ENCODE results near the gene LUZP1.

LUZP1 gene

GRCh38 chr1:23123528-23123927 is 45.1 kb downstream of the LUZP1 start:
- H3K4me1 ChIP-seq (ENCODE audit: control insufficient read depth, insufficient read depth, low read length), result peaks cover 61% of the 10 kb centered on the region
- no peak for DNase-seq (ENCODE audit: low read depth)

GRCh38 chr1:23122796-23123195 is 45.9 kb downstream of the LUZP1 start:
- no peak for DNase-seq (ENCODE audit: low read depth)
- peak overlapping the region; percentile 54 for H3K4me3 ChIP-seq (ENCODE audit: low read length)
- peak overlapping the region; percentile 45 for H3K9ac ChIP-seq (ENCODE audit: low read length)
- no peaks in the 10 kb centered on the region for H3K36me3 ChIP-seq (ENCODE audit: control insufficient read depth, insufficient read depth, low read length, severe bottlenecking)
- peaks cover 61% of the 10 kb centered on the region for H3K4me1 ChIP-seq (ENCODE audit: control insufficient read depth, insufficient read depth, low read length)
- H3K9me3 ChIP-seq (ENCODE audit: control insufficient read depth, low read length), result no peaks in the 10 kb centered on the region
- H3K27me3 ChIP-seq (replicated peaks; ENCODE audit: control insufficient read depth, insufficient read depth, low read length), result no peaks in the 10 kb centered on the region

More at GRCh38 chr1:23123528-23123927, 45.1 kb downstream of the LUZP1 start:
- no peak overlapping the region for H3K4me3 ChIP-seq (ENCODE audit: low read length)
- no peaks in the 10 kb centered on the region for H3K36me3 ChIP-seq (ENCODE audit: control insufficient read depth, insufficient read depth, low read length, severe bottlenecking)
- no peaks in the 10 kb centered on the region for H3K27me3 ChIP-seq (replicated peaks; ENCODE audit: control insufficient read depth, insufficient read depth, low read length)
- H3K9me3 ChIP-seq (ENCODE audit: control insufficient read depth, low read length), result no peaks in the 10 kb centered on the region
- H3K9ac ChIP-seq (ENCODE audit: low read length), result no peak overlapping the region

GRCh38 chr1:23122023-23122748 is 46.5 kb downstream of the LUZP1 start:
- no peaks in the 10 kb centered on the region for H3K9me3 ChIP-seq (ENCODE audit: control insufficient read depth, low read length)
- peak overlapping the region; percentile 45 for H3K9ac ChIP-seq (ENCODE audit: low read length)
- H3K4me1 ChIP-seq (ENCODE audit: control insufficient read depth, insufficient read depth, low read length), result peaks cover 59% of the 10 kb centered on the region
- H3K4me3 ChIP-seq (ENCODE audit: low read length), result peak overlapping the region; percentile 54
- DNase-seq (ENCODE audit: low read depth), result peak; percentile 69
- H3K36me3 ChIP-seq (ENCODE audit: control insufficient read depth, insufficient read depth, low read length, severe bottlenecking), result no peaks in the 10 kb centered on the region
- H3K27me3 ChIP-seq (replicated peaks; ENCODE audit: control insufficient read depth, insufficient read depth, low read length), result no peaks in the 10 kb centered on the region

- no peak overlapping the region for H3K4me3 ChIP-seq (ENCODE audit: low read length)
- H3K36me3 ChIP-seq (ENCODE audit: control insufficient read depth, insufficient read depth, low read length, severe bottlenecking), result no peaks in the 10 kb centered on the region
- no peaks in the 10 kb centered on the region for H3K9me3 ChIP-seq (ENCODE audit: control insufficient read depth, low read length)
Observed at GRCh38 chr1:23120383-23120782, 48.3 kb downstream of the LUZP1 start.

GRCh38 chr1:23118957-23119792 is 49.5 kb downstream of the LUZP1 start:
- peak; percentile 52 for DNase-seq (ENCODE audit: low read depth)
- H3K36me3 ChIP-seq (ENCODE audit: control insufficient read depth, insufficient read depth, low read length, severe bottlenecking), result no peaks in the 10 kb centered on the region
- H3K27me3 ChIP-seq (replicated peaks; ENCODE audit: control insufficient read depth, insufficient read depth, low read length), result no peaks in the 10 kb centered on the region
- H3K9ac ChIP-seq (ENCODE audit: low read length), result peak overlapping the region; percentile 73
- H3K9me3 ChIP-seq (ENCODE audit: control insufficient read depth, low read length), result no peaks in the 10 kb centered on the region
- H3K4me3 ChIP-seq (ENCODE audit: low read length), result peak overlapping the region; percentile 66
- H3K4me1 ChIP-seq (ENCODE audit: control insufficient read depth, insufficient read depth, low read length), result peaks cover 35% of the 10 kb centered on the region

More at GRCh38 chr1:23120383-23120782, 48.3 kb downstream of the LUZP1 start:
- Histone ChIP-seq H3K9ac (ENCODE audit: low read length) (no peak overlapping the region), H3K4me1 (ENCODE audit: control insufficient read depth, insufficient read depth, low read length) (peaks cover 41% of the 10 kb centered on the region), H3K27me3 (replicated peaks; ENCODE audit: control insufficient read depth, insufficient read depth, low read length) (no peaks in the 10 kb centered on the region)
- no peak for DNase-seq (ENCODE audit: low read depth)

GRCh38 chr1:23118407-23118806 is 50.2 kb downstream of the LUZP1 start:
- H3K4me1 ChIP-seq (ENCODE audit: control insufficient read depth, insufficient read depth, low read length), result peaks cover 29% of the 10 kb centered on the region
- H3K36me3 ChIP-seq (ENCODE audit: control insufficient read depth, insufficient read depth, low read length, severe bottlenecking), result no peaks in the 10 kb centered on the region
- H3K4me3 ChIP-seq (ENCODE audit: low read length), result no peak overlapping the region

GRCh38 chr1:23116921-23117699 is 51.5 kb downstream of the LUZP1 start:
- no peak for DNase-seq (ENCODE audit: low read depth)
- Histone ChIP-seq H3K4me1 (ENCODE audit: control insufficient read depth, insufficient read depth, low read length) (peaks cover 25% of the 10 kb centered on the region), H3K9ac (ENCODE audit: low read length) (no peak overlapping the region), H3K9me3 (ENCODE audit: control insufficient read depth, low read length) (no peaks in the 10 kb centered on the region), H3K27me3 (replicated peaks; ENCODE audit: control insufficient read depth, insufficient read depth, low read length) (no peaks in the 10 kb centered on the region), H3K4me3 (ENCODE audit: low read length) (no peak overlapping the region), H3K36me3 (ENCODE audit: control insufficient read depth, insufficient read depth, low read length, severe bottlenecking) (no peaks in the 10 kb centered on the region)

More at GRCh38 chr1:23118407-23118806, 50.2 kb downstream of the LUZP1 start:
- DNase-seq (ENCODE audit: low read depth), result no peak
- Histone ChIP-seq H3K27me3 (replicated peaks; ENCODE audit: control insufficient read depth, insufficient read depth, low read length) (no peaks in the 10 kb centered on the region), H3K9ac (ENCODE audit: low read length) (no peak overlapping the region), H3K9me3 (ENCODE audit: control insufficient read depth, low read length) (no peaks in the 10 kb centered on the region)

- no peak for DNase-seq (ENCODE audit: low read depth)
- no peak overlapping the region for H3K4me3 ChIP-seq (ENCODE audit: low read length)
- no peaks in the 10 kb centered on the region for H3K9me3 ChIP-seq (ENCODE audit: control insufficient read depth, low read length)
- H3K27me3 ChIP-seq (replicated peaks; ENCODE audit: control insufficient read depth, insufficient read depth, low read length), result no peaks in the 10 kb centered on the region
- H3K4me1 ChIP-seq (ENCODE audit: control insufficient read depth, insufficient read depth, low read length), result peaks cover 24% of the 10 kb centered on the region
- H3K36me3 ChIP-seq (ENCODE audit: control insufficient read depth, insufficient read depth, low read length, severe bottlenecking), result no peaks in the 10 kb centered on the region
- H3K9ac ChIP-seq (ENCODE audit: low read length), result no peak overlapping the region
Observed at GRCh38 chr1:23116216-23116836, 52.3 kb downstream of the LUZP1 start.

- no peaks in the 10 kb centered on the region for H3K9me3 ChIP-seq (ENCODE audit: control insufficient read depth, low read length)
- H3K9ac ChIP-seq (ENCODE audit: low read length), result no peak overlapping the region
- H3K36me3 ChIP-seq (ENCODE audit: control insufficient read depth, insufficient read depth, low read length, severe bottlenecking), result no peaks in the 10 kb centered on the region
- peaks cover 18% of the 10 kb centered on the region for H3K4me1 ChIP-seq (ENCODE audit: control insufficient read depth, insufficient read depth, low read length)
- no peak overlapping the region for H3K4me3 ChIP-seq (ENCODE audit: low read length)
- peak; percentile 30 for DNase-seq (ENCODE audit: low read depth)
- H3K27me3 ChIP-seq (replicated peaks; ENCODE audit: control insufficient read depth, insufficient read depth, low read length), result no peaks in the 10 kb centered on the region
Observed at GRCh38 chr1:23114424-23115079, 54.1 kb downstream of the LUZP1 start.
